Measurements from ENCODE around the gene CLK2. TPM values are rescaled to one million over a fixed set of nuclear protein-coding genes. Genes with fewer than 3 reads are reported as not detected.
"Not testable (repeated sequence)": the region's sequence is repeated elsewhere in the genome, so short reads cannot be mapped to it uniquely, and the experiment has no call there.

Gene CLK2
- polyA plus RNA-seq, 3 donors: 79.4 to 90.5 (median 89.7) TPM

- DNase-seq: not testable (repeated sequence)
These were observed 26.5 kb downstream of the CLK2 start for GRCh38 chr1:155246796-155247195.

GRCh38 chr1:155245163-155245524 lies 28.2 kb downstream of the CLK2 start:
- DNase-seq: no peak

- DNase-seq: peak; percentile 99
These were observed 28.7 kb downstream of the CLK2 start for GRCh38 chr1:155244368-155245162.

- DNase-seq: no peak
These were observed 30.4 kb downstream of the CLK2 start for GRCh38 chr1:155242805-155243358.

- no peak for DNase-seq
These were observed 31.5 kb downstream of the CLK2 start for GRCh38 chr1:155241841-155242264.

GRCh38 chr1:155241069-155241679 lies 32.1 kb downstream of the CLK2 start:
- DNase-seq: peak; percentile 81

GRCh38 chr1:155236451-155236850 lies 36.9 kb downstream of the CLK2 start:
- no peak for DNase-seq

- not testable (repeated sequence) for DNase-seq
These were observed 37.9 kb downstream of the CLK2 start for GRCh38 chr1:155235375-155235774.

- not testable (repeated sequence) for DNase-seq
These were observed 39.8 kb downstream of the CLK2 start for GRCh38 chr1:155233502-155233901.

- DNase-seq: peak; percentile 50
These were observed 41.0 kb downstream of the CLK2 start for GRCh38 chr1:155232001-155232978.

- not testable (repeated sequence) for DNase-seq
These were observed 42.0 kb downstream of the CLK2 start for GRCh38 chr1:155231302-155231701.

GRCh38 chr1:155228096-155228427 lies 45.2 kb downstream of the CLK2 start:
- DNase-seq: no peak

GRCh38 chr1:155227261-155228095 lies 45.8 kb downstream of the CLK2 start:
- peak; percentile 100 for DNase-seq

- peak; percentile 84 for DNase-seq
These were observed 46.4 kb downstream of the CLK2 start for GRCh38 chr1:155226910-155227260.

GRCh38 chr1:155226188-155226909 lies 47.0 kb downstream of the CLK2 start:
- peak; percentile 94 for DNase-seq

- not testable (repeated sequence) for DNase-seq
These were observed 47.9 kb downstream of the CLK2 start for GRCh38 chr1:155225404-155225759.

GRCh38 chr1:155223047-155223446 lies 50.3 kb downstream of the CLK2 start:
- no peak for DNase-seq

GRCh38 chr1:155220211-155220965 lies 52.9 kb downstream of the CLK2 start:
- not testable (repeated sequence) for DNase-seq

GRCh38 chr1:155219592-155220031 lies 53.7 kb downstream of the CLK2 start:
- peak; percentile 58 for DNase-seq
